Suprapubic skin (tissue), 4 donors: ENCODE measurements around the gene PCDHGA7. TPM values are rescaled to one million over a fixed set of nuclear protein-coding genes. Genes with fewer than 3 reads are reported as not detected.

Source experiments
- DNase-seq, 2 donors: peaks; one replicate each; pipeline ENCODE4 v3.0.0-alpha.2; 2019; ENCODE audit warnings: low spot score in 2 of 2
- H3K27ac ChIP-seq: fragments of 200-600 bp; sonication (generic); one replicate; pipeline ENCODE4 v1.5.1; 2019
- H3K27me3 ChIP-seq: fragments of 200-600 bp; sonication (generic); one replicate; pipeline ENCODE4 v1.5.1; 2019
- H3K36me3 ChIP-seq: fragments of 200-600 bp; sonication (generic); one replicate; pipeline ENCODE4 v1.5.1; 2019
- H3K4me1 ChIP-seq: fragments of 200-600 bp; sonication (generic); one replicate; pipeline ENCODE4 v1.5.1; 2019
- H3K4me3 ChIP-seq: fragments of 200-600 bp; sonication (generic); one replicate; pipeline ENCODE4 v1.5.1; 2019; ENCODE audit warnings: mild to moderate bottlenecking
- H3K9me3 ChIP-seq: fragments of 200-600 bp; sonication (generic); one replicate; pipeline ENCODE4 v1.5.1; 2019
- EP300 ChIP-seq: sonication (generic); formaldehyde crosslinking; IDR thresholded peaks from one replicate; pipeline ENCODE4 v1.6.1; 2017; ENCODE audit warnings: antibody characterized with exemption
- POLR2AphosphoS5 ChIP-seq, 3 donors: sonication (generic); formaldehyde crosslinking; IDR thresholded peaks; one replicate each; pipeline ENCODE4 v1.6.1; 2017; ENCODE audit warnings: antibody characterized with exemption in 3 of 3
- WGBS: methylation state at CpG from one replicate; pipeline ENCODE4 v1.1.5; 2018; 5-methylcytosine and 5-hydroxymethylcytosine counted together
- total RNA-seq, 4 donors: library from RNA; depleted of rRNA; stranded (reverse); fragments of >200 nt; gene quantifications; one replicate each; pipeline ENCODE4 v1.1.0, GENCODE V29; 2016

PCDHGA7 gene
- total RNA-seq, 4 donors from 2014 or later, result 2.7 to 5.6 (median 4.5) TPM

- 81% methylated on average over 2 of the region's 2 CpGs for WGBS
- no peak overlapping the region for H3K4me3 ChIP-seq
- DNase-seq, result no peak
- peaks cover 50% of the 10 kb centered on the region for H3K9me3 ChIP-seq
- no peaks in the 10 kb centered on the region for H3K4me1 ChIP-seq
- no peak overlapping the region for H3K27ac ChIP-seq
- H3K36me3 ChIP-seq, result no peaks in the 10 kb centered on the region
- no peaks in the 10 kb centered on the region for H3K27me3 ChIP-seq
- TF ChIP-seq EP300 (no peak), POLR2AphosphoS5 (IDR thresholded peaks at IDR 0.05) (no peak)
These were observed 51.5 kb downstream of the PCDHGA7 start for GRCh38 chr5:141434006-141434405.

Other genes starting within 250 kb of the PCDHGA7 start
- gene PCDHB5, start 247.5 kb upstream of the PCDHGA7 start, total RNA-seq, result 1 to 10 TPM in 2 of 4 donors, under 1 TPM in 2; 0.72 to 6.2 (median 1.9) TPM
- gene PCDHB6, start 232.7 kb upstream of the PCDHGA7 start, total RNA-seq, result 1 to 10 TPM in 2 of 4 donors, under 1 TPM in 1, not detected in 1; 0.76 to 2.2 (median 1.7) TPM
- 1 to 10 TPM in 1 of 4 donors, under 1 TPM in 3; 0.49 to 1.2 (median 0.78) TPM for gene PCDHB7, start 210.1 kb upstream of the PCDHGA7 start, total RNA-seq
- gene PCDHB8, start 205.0 kb upstream of the PCDHGA7 start, total RNA-seq, result under 1 TPM in 3 of 4 donors, not detected in 1; 0.62 to 0.93 (median 0.68) TPM
- gene PCDHB16, start 200.4 kb upstream of the PCDHGA7 start, total RNA-seq, result 1 to 10 TPM; 2.9 to 4.8 (median 3.2) TPM
- gene PCDHB9, start 195.6 kb upstream of the PCDHGA7 start, total RNA-seq, result 1 to 10 TPM; 1.1 to 3.2 (median 2.5) TPM
- 1 to 10 TPM in 3 of 4 donors, under 1 TPM in 1; 0.60 to 1.4 (median 1.2) TPM for gene PCDHB10, start 190.4 kb upstream of the PCDHGA7 start, total RNA-seq
- 1 to 10 TPM in 3 of 4 donors, under 1 TPM in 1; 0.98 to 2.8 (median 1.2) TPM for gene PCDHB11, start 183.1 kb upstream of the PCDHGA7 start, total RNA-seq
- 1 to 10 TPM in 1 of 4 donors, under 1 TPM in 3; 0.83 to 2.2 (median 0.95) TPM for gene PCDHB12, start 174.0 kb upstream of the PCDHGA7 start, total RNA-seq
- 1 to 10 TPM; 5.9 to 10.0 (median 6.2) TPM for gene PCDHB13, start 168.8 kb upstream of the PCDHGA7 start, total RNA-seq
- 1 to 10 TPM; 2.5 to 6.5 (median 6.0) TPM for gene PCDHB14, start 159.4 kb upstream of the PCDHGA7 start, total RNA-seq
- gene PCDHB15, start 137.3 kb upstream of the PCDHGA7 start, total RNA-seq, result 1 to 10 TPM in 3 of 4 donors, under 1 TPM in 1; 0.68 to 2.3 (median 1.6) TPM
- 1 to 10 TPM in 2 of 4 donors, under 1 TPM in 2; 0.57 to 4.5 (median 0.99) TPM for gene SLC25A2, start 78.7 kb upstream of the PCDHGA7 start, total RNA-seq
- gene TAF7, start 62.0 kb upstream of the PCDHGA7 start, total RNA-seq, result 10 to 100 TPM; 47.3 to 70.3 (median 62.7) TPM
- gene PCDHGA1, start 52.2 kb upstream of the PCDHGA7 start, total RNA-seq, result under 1 TPM; 0.26 to 0.38 (median 0.33) TPM
- gene PCDHGA2, start 44.0 kb upstream of the PCDHGA7 start, total RNA-seq, result 1 to 10 TPM; 2.0 to 3.4 (median 2.9) TPM
- gene PCDHGA3, start 38.9 kb upstream of the PCDHGA7 start, total RNA-seq, result 1 to 10 TPM; 1.3 to 2.3 (median 1.7) TPM
- 1 to 10 TPM; 1.2 to 4.3 (median 2.8) TPM for gene PCDHGB1, start 32.6 kb upstream of the PCDHGA7 start, total RNA-seq
- 1 to 10 TPM; 2.0 to 5.6 (median 3.2) TPM for gene PCDHGA4, start 27.7 kb upstream of the PCDHGA7 start, total RNA-seq
- 1 to 10 TPM; 2.6 to 6.5 (median 3.8) TPM for gene PCDHGB2, start 22.7 kb upstream of the PCDHGA7 start, total RNA-seq
- gene PCDHGA5, start 18.6 kb upstream of the PCDHGA7 start, total RNA-seq, result 1 to 10 TPM; 1.5 to 4.0 (median 2.7) TPM
- gene PCDHGB3, start 12.5 kb upstream of the PCDHGA7 start, total RNA-seq, result 1 to 10 TPM; 4.3 to 9.7 (median 7.5) TPM
- gene PCDHGA6, start 8.9 kb upstream of the PCDHGA7 start, total RNA-seq, result 1 to 10 TPM; 3.3 to 7.3 (median 5.3) TPM
- gene PCDHGB4, start 5.0 kb downstream of the PCDHGA7 start, total RNA-seq, result 10 to 100 TPM in 1 of 4 donors, 1 to 10 TPM in 3; 4.1 to 10.3 (median 7.2) TPM
- 1 to 10 TPM; 1.1 to 5.1 (median 2.1) TPM for gene PCDHGA8, start 9.9 kb downstream of the PCDHGA7 start, total RNA-seq
- gene PCDHGB5, start 15.2 kb downstream of the PCDHGA7 start, total RNA-seq, result 10 to 100 TPM; 13.3 to 27.4 (median 15.3) TPM
- 10 to 100 TPM in 1 of 4 donors, 1 to 10 TPM in 3; 4.9 to 20.8 (median 7.9) TPM for gene PCDHGA9, start 20.0 kb downstream of the PCDHGA7 start, total RNA-seq
- 10 to 100 TPM in 1 of 4 donors, 1 to 10 TPM in 3; 4.5 to 13.8 (median 8.2) TPM for gene PCDHGB6, start 25.3 kb downstream of the PCDHGA7 start, total RNA-seq
- gene PCDHGA10, start 30.2 kb downstream of the PCDHGA7 start, total RNA-seq, result 10 to 100 TPM in 2 of 4 donors, 1 to 10 TPM in 2; 7.0 to 23.6 (median 10.3) TPM
- gene PCDHGB7, start 34.9 kb downstream of the PCDHGA7 start, total RNA-seq, result 10 to 100 TPM in 2 of 4 donors, 1 to 10 TPM in 2; 9.2 to 18.3 (median 9.9) TPM
- 10 to 100 TPM in 1 of 4 donors, 1 to 10 TPM in 3; 3.4 to 14.3 (median 6.9) TPM for gene PCDHGA11, start 38.3 kb downstream of the PCDHGA7 start, total RNA-seq
- 10 to 100 TPM in 1 of 4 donors, 1 to 10 TPM in 3; 2.9 to 13.4 (median 6.6) TPM for gene PCDHGA12, start 47.8 kb downstream of the PCDHGA7 start, total RNA-seq
- 10 to 100 TPM; 30.0 to 73.4 (median 60.4) TPM for gene PCDHGC3, start 93.2 kb downstream of the PCDHGA7 start, total RNA-seq
- 10 to 100 TPM in 3 of 4 donors, 1 to 10 TPM in 1; 2.7 to 30.6 (median 15.0) TPM for gene PCDHGC4, start 102.3 kb downstream of the PCDHGA7 start, total RNA-seq
- gene PCDHGC5, start 106.3 kb downstream of the PCDHGA7 start, total RNA-seq, result 10 to 100 TPM in 1 of 4 donors, 1 to 10 TPM in 3; 1.6 to 10.5 (median 3.2) TPM
- gene DIAPH1, start 236.3 kb downstream of the PCDHGA7 start, total RNA-seq, result 100 to 1,000 TPM in 1 of 4 donors, 10 to 100 TPM in 3; 83.0 to 115 (median 95.1) TPM